ENCODE measurements around the gene ANKS1B.
"Not testable (repeated sequence)": the region's sequence is repeated elsewhere in the genome, so short reads cannot be mapped to it uniquely, and the experiment has no call there.

The ANKS1B gene

GRCh38 chr12:99768758-99769157 is 216.0 kb downstream of the ANKS1B start:
- in situ Hi-C loops (cut with MboI; ENCODE audit: low sequenced_read_pairs) = no loop called here

GRCh38 chr12:99767809-99768208 is 216.9 kb downstream of the ANKS1B start:
- in situ Hi-C loops (cut with MboI; ENCODE audit: low sequenced_read_pairs) = no loop called here

GRCh38 chr12:99766408-99766807 is 218.3 kb downstream of the ANKS1B start:
- in situ Hi-C loops (cut with MboI; ENCODE audit: low sequenced_read_pairs) = no loop called here

- in situ Hi-C loops (cut with MboI; ENCODE audit: low sequenced_read_pairs) = no loop called here
Observed at GRCh38 chr12:99765469-99766114, 219.1 kb downstream of the ANKS1B start.

GRCh38 chr12:99759444-99759843 is 225.3 kb downstream of the ANKS1B start:
- in situ Hi-C loops (cut with MboI; ENCODE audit: low sequenced_read_pairs) = no loop called here

GRCh38 chr12:99758997-99759396 is 225.7 kb downstream of the ANKS1B start:
- in situ Hi-C loops (cut with MboI; ENCODE audit: low sequenced_read_pairs) = no loop called here

- in situ Hi-C loops (cut with MboI; ENCODE audit: low sequenced_read_pairs) = no loop called here
Observed at GRCh38 chr12:99752740-99753139, 232.0 kb downstream of the ANKS1B start.

GRCh38 chr12:99746538-99746937 is 238.2 kb downstream of the ANKS1B start:
- in situ Hi-C loops (cut with MboI; ENCODE audit: low sequenced_read_pairs) = no loop called here

- in situ Hi-C loops (cut with MboI; ENCODE audit: low sequenced_read_pairs) = no loop called here
Observed at GRCh38 chr12:99745895-99746294, 238.8 kb downstream of the ANKS1B start.

GRCh38 chr12:99745121-99745520 is 239.6 kb downstream of the ANKS1B start:
- in situ Hi-C loops (cut with MboI; ENCODE audit: low sequenced_read_pairs) = no loop called here

GRCh38 chr12:99736760-99737269 is 247.9 kb downstream of the ANKS1B start:
- in situ Hi-C loops (cut with MboI; ENCODE audit: low sequenced_read_pairs) = no loop called here

- in situ Hi-C loops (cut with MboI; ENCODE audit: low sequenced_read_pairs) = no loop called here
Observed at GRCh38 chr12:99732131-99732530, 252.6 kb downstream of the ANKS1B start.

GRCh38 chr12:99722690-99723486 is 261.8 kb downstream of the ANKS1B start:
- in situ Hi-C loops (cut with MboI; ENCODE audit: low sequenced_read_pairs) = no loop called here

GRCh38 chr12:99721715-99722275 is 262.9 kb downstream of the ANKS1B start:
- in situ Hi-C loops (cut with MboI; ENCODE audit: low sequenced_read_pairs) = no loop called here

GRCh38 chr12:99720083-99720465 is 264.7 kb downstream of the ANKS1B start:
- in situ Hi-C loops (cut with MboI; ENCODE audit: low sequenced_read_pairs) = not testable (repeated sequence)

- in situ Hi-C loops (cut with MboI; ENCODE audit: low sequenced_read_pairs) = not testable (repeated sequence)
Observed at GRCh38 chr12:99719411-99720082, 265.2 kb downstream of the ANKS1B start.

- in situ Hi-C loops (cut with MboI; ENCODE audit: low sequenced_read_pairs) = not testable (repeated sequence)
Observed at GRCh38 chr12:99715841-99716510, 268.8 kb downstream of the ANKS1B start.

GRCh38 chr12:99714921-99715320 is 269.8 kb downstream of the ANKS1B start:
- in situ Hi-C loops (cut with MboI; ENCODE audit: low sequenced_read_pairs) = not testable (repeated sequence)

GRCh38 chr12:99713946-99714520 is 270.7 kb downstream of the ANKS1B start:
- in situ Hi-C loops (cut with MboI; ENCODE audit: low sequenced_read_pairs) = no loop called here

- in situ Hi-C loops (cut with MboI; ENCODE audit: low sequenced_read_pairs) = no loop called here
Observed at GRCh38 chr12:99712281-99712680, 272.5 kb downstream of the ANKS1B start.
